ENCODE data around the gene ANKRD16. TPM values are rescaled to one million over a fixed set of nuclear protein-coding genes. Genes with fewer than 3 reads are reported as not detected.
A peak's percentile ranks its signal among the peaks of the same experiment; 100 is the strongest.

The ANKRD16 gene
- total and polyA plus RNA-seq, 2 of the 13 experiments (the other 11 are each of a cell fraction or from before 2014, with no cell fraction given) = 8.0 to 11.4 TPM

GRCh38 chr10:5890452-5890915 lies 791 bp upstream of the ANKRD16 start:
- Histone ChIP-seq H2AFZ (ENCODE audit: low read length) (no peak overlapping the region), H3K36me3 (replicated peaks in 1 of 2; ENCODE audit: control insufficient read depth in 1 of 2, insufficient read depth in 2 of 2, low read length in 2 of 2) (peaks cover 3 to 25% of the 10 kb centered on the region in 2 experiments; a peak in 4 of 5 replicates), H3K4me3 (replicated peaks in 1 of 3; ENCODE audit: insufficient read depth in 1 of 3, low read depth in 2 of 3, low read length in 3 of 3) (peak overlapping the region; percentile 76 to 94 (median 85)), H3K4me1 (ENCODE audit: insufficient read depth, low read length) (peaks cover 55% of the 10 kb centered on the region), H4K20me1 (ENCODE audit: insufficient read depth, low read length) (peaks cover 8% of the 10 kb centered on the region), H3K9ac (ENCODE audit: insufficient read depth, low read depth, low read length) (peak overlapping the region; percentile 91), H3K27me3 (ENCODE audit: control insufficient read depth in 1 of 2, insufficient read depth in 2 of 2, low read length in 2 of 2) (no peaks in the 10 kb centered on the region; a peak in 1 of 5 replicates), H3K27ac (ENCODE audit: extremely low read length, insufficient read depth, low read length) (peak overlapping the region; percentile 66), H3K79me2 (ENCODE audit: insufficient read depth, low read length) (peaks cover 63% of the 10 kb centered on the region), H3K4me2 (ENCODE audit: low read depth, low read length) (peak overlapping the region; percentile 91), H3K9me3 (ENCODE audit: low read length) (no peaks in the 10 kb centered on the region)
- POLR2A ChIA-PET = interaction anchor here (0.6 to 2.9 kb wide), 23 partner anchors 8 to 444 kb away, joined by 3 to 28 read pairs (median 4); partner anchors contain the start of genes GDI2 and TASOR2
- in situ Hi-C loops (cut with HindIII; ENCODE audit: extremely low pct_ligation_motif_present, low pct_unique_long_range_greater_than_20kb) = no loop called here
- intact Hi-C loops (cut with micrococcal nuclease; ENCODE audit: unreplicated experiment) = no loop called here
- FAIRE-seq (no peak), DNase-seq (ENCODE audit: low spot score) (peak; percentile 29), ATAC-seq (peak; percentile 2; the same call in 2 of the 3 replicates)
- 0% methylated on average over 2 of the region's 40 CpGs for WGBS (ENCODE audit: low lambda C conversion rate)
- CTCF ChIA-PET (ENCODE audit: low intra/inter-chr PET ratio, low total read pairs) = no interaction called here
- no TSS peak for BruUV-seq (replicated peaks)
- TF ChIP-seq MIER3 (CRISPR knock-in tag; IDR thresholded peaks at IDR 0.05; ENCODE audit: borderline replicate concordance) (no peak), BORCS8-MEF2B (CRISPR knock-in tag; IDR thresholded peaks at IDR 0.05) (no peak), PAXIP1 (CRISPR knock-in tag; conservative IDR thresholded peaks at IDR 0.05) (no peak), YEATS2 (CRISPR knock-in tag; IDR thresholded peaks at IDR 0.05; ENCODE audit: borderline replicate concordance) (0 out of 2 replicates have a peak, but pooled peaks have one; percentile 13), ZNF580 (CRISPR knock-in tag; IDR thresholded peaks at IDR 0.05; ENCODE audit: borderline replicate concordance, low read depth) (no peak), HOXA9 (CRISPR knock-in tag; IDR thresholded peaks at IDR 0.05; ENCODE audit: borderline replicate concordance) (0 out of 2 replicates have a peak, but pooled peaks have one; percentile 4), RAD21 (CRISPR knock-in tag; IDR thresholded peaks at IDR 0.05) (peak; percentile 21; the same call in 1 of the 2 replicates), AKNA (CRISPR knock-in tag; IDR thresholded peaks at IDR 0.05; ENCODE audit: borderline replicate concordance) (no peak), RXRA (CRISPR knock-in tag; IDR thresholded peaks at IDR 0.05) (0 out of 2 replicates have a peak, but pooled peaks have one; percentile 37), ATF3 (CRISPR knock-in tag; IDR thresholded peaks at IDR 0.05) (peak; percentile 33; the same call in 1 of the 2 replicates), DMAP1 (CRISPR knock-in tag; IDR thresholded peaks at IDR 0.05) (peak; percentile 13; the same call in 1 of the 2 replicates), ZNF614 (CRISPR knock-in tag; IDR thresholded peaks at IDR 0.05; ENCODE audit: borderline replicate concordance) (no peak), TGIF2 (CRISPR knock-in tag; IDR thresholded peaks at IDR 0.05) (0 out of 2 replicates have a peak, but pooled peaks have one; percentile 60), ZFP37 (CRISPR knock-in tag; IDR thresholded peaks at IDR 0.05; ENCODE audit: borderline replicate concordance) (no peak), ZNF572 (CRISPR knock-in tag; IDR thresholded peaks at IDR 0.05) (peak; percentile 74; the same call in 1 of the 2 replicates)
